ENCODE data around the gene TMEM151A. TPM values are rescaled to one million over a fixed set of nuclear protein-coding genes. Genes with fewer than 3 reads are reported as not detected.

TMEM151A gene
- total and polyA plus RNA-seq, 9 donors = 0.15 to 10.8 (median 0.24) TPM; not detected in 4

GRCh38 chr11:66311965-66312548 is 20.4 kb downstream of the TMEM151A start:
- Histone ChIP-seq H3K4me3 (peak overlapping the region; percentile 54), H3K4me1 (ENCODE audit: insufficient read depth) (peaks cover 21% of the 10 kb centered on the region), H3K9me3 (no peaks in the 10 kb centered on the region), H3K36me3 (no peaks in the 10 kb centered on the region), H3K27me3 (no peaks in the 10 kb centered on the region), H3K27ac (peak overlapping the region; percentile 78 to 92)
- WGBS, 3 donors = 0 to 1% (median 0%) methylated on average over 42 to 44 of the region's 44 CpGs
- TF ChIP-seq, protein P1, sequence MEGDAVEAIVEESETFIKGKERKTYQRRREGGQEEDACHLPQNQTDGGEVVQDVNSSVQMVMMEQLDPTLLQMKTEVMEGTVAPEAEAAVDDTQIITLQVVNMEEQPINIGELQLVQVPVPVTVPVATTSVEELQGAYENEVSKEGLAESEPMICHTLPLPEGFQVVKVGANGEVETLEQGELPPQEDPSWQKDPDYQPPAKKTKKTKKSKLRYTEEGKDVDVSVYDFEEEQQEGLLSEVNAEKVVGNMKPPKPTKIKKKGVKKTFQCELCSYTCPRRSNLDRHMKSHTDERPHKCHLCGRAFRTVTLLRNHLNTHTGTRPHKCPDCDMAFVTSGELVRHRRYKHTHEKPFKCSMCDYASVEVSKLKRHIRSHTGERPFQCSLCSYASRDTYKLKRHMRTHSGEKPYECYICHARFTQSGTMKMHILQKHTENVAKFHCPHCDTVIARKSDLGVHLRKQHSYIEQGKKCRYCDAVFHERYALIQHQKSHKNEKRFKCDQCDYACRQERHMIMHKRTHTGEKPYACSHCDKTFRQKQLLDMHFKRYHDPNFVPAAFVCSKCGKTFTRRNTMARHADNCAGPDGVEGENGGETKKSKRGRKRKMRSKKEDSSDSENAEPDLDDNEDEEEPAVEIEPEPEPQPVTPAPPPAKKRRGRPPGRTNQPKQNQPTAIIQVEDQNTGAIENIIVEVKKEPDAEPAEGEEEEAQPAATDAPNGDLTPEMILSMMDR (IDR thresholded peaks at IDR 0.05) = peak; percentile 84 to 99 (median 97)
- TF ChIP-seq POLR2A (IDR thresholded peaks at IDR 0.05) = peak; percentile 18
- no peak for TF ChIP-seq EP300 (IDR thresholded peaks at IDR 0.05)
- intact Hi-C loops (cut with DNase I) = loop anchor here in 3 of 4 donors (1.0 kb wide), 1 partner anchor 16 kb away; no protein-coding TSS in a partner anchor
- DNase-seq = peak; percentile 93 to 97 (median 95)

DNA sequence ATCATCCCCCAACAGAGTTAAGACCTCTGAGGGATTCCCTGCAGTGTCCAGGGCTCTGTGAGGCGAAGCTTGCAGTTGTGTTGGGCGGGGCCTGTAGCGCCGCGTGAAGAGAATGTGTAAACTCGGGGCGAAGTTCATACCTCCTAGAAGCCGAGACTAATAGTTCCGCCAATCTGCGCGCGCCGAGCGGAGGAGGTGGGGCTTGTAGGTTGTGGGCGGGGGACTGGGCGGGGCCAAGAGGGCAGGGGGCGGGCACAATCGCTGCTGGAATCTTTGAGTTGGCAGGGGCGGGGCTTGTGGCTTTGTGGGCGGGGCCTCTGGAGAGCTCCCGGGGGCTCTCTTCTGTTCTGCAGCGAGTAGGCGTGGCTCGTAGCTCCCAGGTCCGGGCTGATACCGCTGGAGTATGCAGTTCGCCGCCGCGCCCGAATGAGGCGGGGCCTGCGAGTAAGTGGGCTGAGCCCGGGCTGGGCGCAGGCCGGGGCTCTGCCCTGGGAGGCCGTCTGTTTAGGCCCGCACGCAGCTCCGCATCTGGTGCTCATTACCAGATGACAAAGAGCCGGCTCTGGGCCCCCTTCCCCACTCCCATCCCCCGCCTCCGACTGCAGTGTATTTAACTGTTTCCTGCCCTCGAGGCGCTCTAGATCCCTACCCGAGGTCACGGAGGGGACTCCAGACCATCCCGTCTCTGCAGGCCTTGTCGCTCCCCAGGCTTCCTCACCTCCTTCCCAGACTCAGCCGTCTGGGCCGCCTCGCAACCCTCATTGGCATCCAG is 21.0 kb downstream of the TMEM151A start:
- Histone ChIP-seq H3K4me1 (ENCODE audit: insufficient read depth) (peaks cover 28% of the 10 kb centered on the region), H3K36me3 (no peaks in the 10 kb centered on the region), H3K27ac (peak overlapping the region; percentile 78 to 92), H3K4me3 (peak overlapping the region; percentile 54), H3K27me3 (no peaks in the 10 kb centered on the region), H3K9me3 (no peaks in the 10 kb centered on the region)
- intact Hi-C loops (cut with DNase I) = loop anchor here in 1 of 4 donors (1.0 kb wide), 1 partner anchor 16 kb away; no protein-coding TSS in a partner anchor
- peak; percentile 37 for TF ChIP-seq POLR2A (IDR thresholded peaks at IDR 0.05)
- TF ChIP-seq, protein P1 (IDR thresholded peaks at IDR 0.05) = no peak
- WGBS, 3 donors = 1 to 3% (median 1%) methylated on average over 30 to 52 of the region's 52 CpGs
- DNase-seq = peak; percentile 99 to 100 (median 100)

GRCh38 chr11:66313321-66314185 is 21.9 kb downstream of the TMEM151A start:
- intact Hi-C loops (cut with DNase I) = no loop called here
- Histone ChIP-seq H3K27me3 (no peaks in the 10 kb centered on the region), H3K4me3 (peak overlapping the region; percentile 54), H3K36me3 (no peaks in the 10 kb centered on the region), H3K27ac (peak overlapping the region; percentile 65 to 79), H3K9me3 (no peaks in the 10 kb centered on the region), H3K4me1 (ENCODE audit: insufficient read depth) (peaks cover 33% of the 10 kb centered on the region)
- WGBS, 3 donors = 9 to 14% (median 14%) methylated on average over 36 to 38 of the region's 38 CpGs
- no peak for TF ChIP-seq EP300 (IDR thresholded peaks at IDR 0.05)
- peak in 1 of 5 donors; percentile 42 for DNase-seq

DNA sequence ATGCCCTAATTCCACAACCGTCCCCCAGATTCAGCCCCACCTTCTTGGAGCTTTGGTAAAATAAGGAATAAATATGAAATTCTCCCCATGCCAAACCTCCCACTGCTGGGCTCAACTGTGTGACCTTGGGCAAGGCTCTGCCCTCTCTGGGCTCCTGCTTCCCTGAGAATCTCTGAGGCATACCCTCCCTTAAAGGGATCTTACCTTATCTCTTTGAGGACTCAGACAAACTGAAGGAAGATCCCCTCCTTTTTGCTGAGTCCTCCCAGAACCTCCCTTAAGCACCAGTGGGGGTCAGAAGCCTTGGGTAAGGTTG is 22.4 kb downstream of the TMEM151A start:
- no peak for DNase-seq
- H3K4me3 ChIP-seq = no peak overlapping the region

More for the DNA sequence above, 22.4 kb downstream of the TMEM151A start:
- Histone ChIP-seq H3K27ac (peak overlapping the region in 1 of 2 donors; percentile 79), H3K36me3 (no peaks in the 10 kb centered on the region), H3K27me3 (no peaks in the 10 kb centered on the region), H3K4me1 (ENCODE audit: insufficient read depth) (peaks cover 33% of the 10 kb centered on the region), H3K9me3 (no peaks in the 10 kb centered on the region)
- no peak for TF ChIP-seq EP300 (IDR thresholded peaks at IDR 0.05)
- TF ChIP-seq, protein P1 (IDR thresholded peaks at IDR 0.05) = no peak
- TF ChIP-seq POLR2A (IDR thresholded peaks at IDR 0.05) = no peak
- WGBS, 3 donors = 17 to 29% (median 19%) methylated on average over 1 of the region's 1 CpG
- intact Hi-C loops (cut with DNase I) = no loop called here

Data from ovary (tissue), 9 donors.